Calu3 (cell line): ENCODE data around the gene GSTK1. TPM values are rescaled to one million over a fixed set of nuclear protein-coding genes. Genes with fewer than 3 reads are reported as not detected.

ENCODE experiments used
- BruUV-seq: library from RNA; stranded (reverse); fragments of 400-500 nt; replicated peaks from 2 replicates; lab custom pipeline; 2021; lab: Mats Ljungman, UMichigan
- CTCF ChIA-PET: fragments of 300-600 bp; sonication (Branson Sonifier 250); formaldehyde crosslinking; loops from one replicate; lab custom pipeline; 2022; ENCODE audit warnings: antibody characterized with exemption; lab: Charles Lee
- DNase-seq: peaks from one replicate; pipeline ENCODE4 v3.0.0; 2022
- H3K27ac Mint-ChIP-seq: one replicate; pipeline ENCODE4 v1.8.0; 2022; ENCODE audit warnings: mixed read lengths; ENCODE audit not compliant: unreplicated experiment
- H3K27me3 Mint-ChIP-seq: one replicate; pipeline ENCODE4 v1.8.0; 2022; ENCODE audit warnings: mixed read lengths; ENCODE audit not compliant: unreplicated experiment
- H3K36me3 Mint-ChIP-seq: one replicate; pipeline ENCODE4 v1.8.0; 2022; ENCODE audit warnings: mild to moderate bottlenecking, moderate library complexity, mixed read lengths; ENCODE audit not compliant: insufficient read depth, unreplicated experiment
- H3K4me1 Mint-ChIP-seq: one replicate; pipeline ENCODE4 v1.8.0; 2022; ENCODE audit warnings: mild to moderate bottlenecking, low read depth, mixed read lengths; ENCODE audit not compliant: unreplicated experiment
- H3K4me3 Mint-ChIP-seq: one replicate; pipeline ENCODE4 v1.8.0; 2022; ENCODE audit warnings: mild to moderate bottlenecking, low read depth, moderate library complexity, mixed read lengths; ENCODE audit not compliant: unreplicated experiment
- H3K9me3 Mint-ChIP-seq: one replicate; pipeline ENCODE4 v1.8.0; 2022; ENCODE audit warnings: low read depth, mixed read lengths; ENCODE audit not compliant: unreplicated experiment
- intact Hi-C: fragments of 100-400 bp; cut with micrococcal nuclease; formaldehyde crosslinking; loops from one replicate; pipeline ENCODE4 v1.10.0; 2022; ENCODE audit not compliant: unreplicated experiment
- total RNA-seq: library from RNA; stranded (reverse); gene quantifications from 2 replicates; pipeline ENCODE4 v1.2.3, GENCODE V29; 2022
- TF ChIP-seq, protein P1 (sequence below): fragments of 200-600 bp; IDR thresholded peaks from one replicate; pipeline ENCODE4 v1.8.0; 2022; ENCODE audit warnings: antibody characterized with exemption; ENCODE audit not compliant: unreplicated experiment

Gene GSTK1
- total RNA-seq, 1 experiment from 2014 or later: 109 TPM

DNA sequence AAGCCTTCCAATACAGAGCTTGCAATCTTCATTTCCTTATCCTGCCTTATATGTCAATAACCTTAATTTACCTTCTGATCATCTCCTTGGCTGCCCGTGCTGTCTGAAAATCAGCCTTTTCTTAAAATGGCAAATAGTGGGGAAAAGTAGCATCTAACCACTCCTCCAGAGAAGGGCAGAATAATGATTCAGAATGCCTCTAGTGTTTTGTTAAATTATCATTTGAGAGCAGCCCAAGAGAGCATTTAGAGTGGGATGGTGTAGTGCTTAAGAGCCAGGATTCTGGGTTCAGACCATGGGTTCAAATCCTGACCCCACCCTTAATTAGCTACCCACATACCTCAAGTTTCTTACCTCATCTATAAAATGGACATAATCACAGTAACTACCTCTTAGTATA is 16.9 kb downstream of the GSTK1 start:
- CTCF ChIA-PET: interaction anchor here (1.1 to 1.8 kb wide), 2 partner anchors 8 to 40 kb away, joined by 3 to 10 read pairs; partner anchors contain the start of gene CASP2
- peaks cover 42% of the 10 kb centered on the region for H3K4me1 Mint-ChIP-seq
- peak overlapping the region; percentile 37 for H3K4me3 Mint-ChIP-seq
- peak overlapping the region; percentile 90 for H3K27ac Mint-ChIP-seq
- no peaks in the 10 kb centered on the region for H3K9me3 Mint-ChIP-seq
- intact Hi-C loops: no loop called here
- no TSS peak for BruUV-seq
- TF ChIP-seq, protein P1, sequence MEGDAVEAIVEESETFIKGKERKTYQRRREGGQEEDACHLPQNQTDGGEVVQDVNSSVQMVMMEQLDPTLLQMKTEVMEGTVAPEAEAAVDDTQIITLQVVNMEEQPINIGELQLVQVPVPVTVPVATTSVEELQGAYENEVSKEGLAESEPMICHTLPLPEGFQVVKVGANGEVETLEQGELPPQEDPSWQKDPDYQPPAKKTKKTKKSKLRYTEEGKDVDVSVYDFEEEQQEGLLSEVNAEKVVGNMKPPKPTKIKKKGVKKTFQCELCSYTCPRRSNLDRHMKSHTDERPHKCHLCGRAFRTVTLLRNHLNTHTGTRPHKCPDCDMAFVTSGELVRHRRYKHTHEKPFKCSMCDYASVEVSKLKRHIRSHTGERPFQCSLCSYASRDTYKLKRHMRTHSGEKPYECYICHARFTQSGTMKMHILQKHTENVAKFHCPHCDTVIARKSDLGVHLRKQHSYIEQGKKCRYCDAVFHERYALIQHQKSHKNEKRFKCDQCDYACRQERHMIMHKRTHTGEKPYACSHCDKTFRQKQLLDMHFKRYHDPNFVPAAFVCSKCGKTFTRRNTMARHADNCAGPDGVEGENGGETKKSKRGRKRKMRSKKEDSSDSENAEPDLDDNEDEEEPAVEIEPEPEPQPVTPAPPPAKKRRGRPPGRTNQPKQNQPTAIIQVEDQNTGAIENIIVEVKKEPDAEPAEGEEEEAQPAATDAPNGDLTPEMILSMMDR: no peak
- peaks cover 16% of the 10 kb centered on the region for H3K36me3 Mint-ChIP-seq
- no peak for DNase-seq
- H3K27me3 Mint-ChIP-seq: no peaks in the 10 kb centered on the region

DNA sequence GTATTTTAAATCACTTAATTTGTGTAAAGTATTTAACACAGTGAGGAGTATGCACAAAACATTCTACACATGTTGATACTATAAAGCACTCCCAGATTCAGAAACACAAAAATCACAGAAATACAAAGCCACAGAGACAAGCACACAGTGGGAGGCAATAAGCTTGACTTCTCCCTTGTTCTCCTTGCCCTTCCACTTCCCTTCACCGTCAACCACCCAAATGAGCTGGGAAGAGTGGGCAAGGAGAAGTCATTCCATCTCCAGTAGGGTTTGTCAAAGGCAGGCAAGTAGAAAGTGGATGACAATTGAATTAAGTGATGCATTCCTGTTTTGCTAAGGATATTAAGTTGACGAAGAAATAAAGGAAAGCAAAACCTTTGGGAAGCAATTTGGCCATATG is 17.3 kb downstream of the GSTK1 start:
- Mint-ChIP-seq H3K27me3 (no peaks in the 10 kb centered on the region), H3K36me3 (peaks cover 20% of the 10 kb centered on the region), H3K4me3 (no peak overlapping the region), H3K9me3 (peaks cover 3% of the 10 kb centered on the region), H3K27ac (peak overlapping the region; percentile 90), H3K4me1 (peaks cover 46% of the 10 kb centered on the region)
- TF ChIP-seq, protein P1: no peak
- CTCF ChIA-PET: interaction anchor here (1.8 kb wide), 1 partner anchor 40 kb away, joined by 10 read pairs; no protein-coding TSS in a partner anchor
- no peak for DNase-seq
- no TSS peak for BruUV-seq
- intact Hi-C loops: no loop called here

DNA sequence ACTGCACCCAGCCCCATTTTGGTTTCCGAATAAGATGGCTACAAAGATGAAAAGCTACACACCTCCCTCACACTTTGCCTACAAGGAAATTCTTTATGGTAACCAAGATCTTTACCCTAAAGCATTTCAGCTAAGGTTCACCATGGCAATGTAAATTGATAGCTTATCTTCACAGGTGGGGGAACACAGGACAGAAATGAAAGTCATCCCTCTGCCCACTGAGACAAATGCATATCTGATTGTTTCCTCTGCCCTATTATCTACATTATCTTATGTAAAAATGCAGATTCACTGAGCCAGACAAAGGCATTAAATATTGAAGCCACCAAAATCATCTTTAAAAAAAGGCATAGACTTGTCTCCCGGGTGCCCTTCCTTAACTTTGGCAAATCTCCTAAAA is 18.3 kb downstream of the GSTK1 start:
- CTCF ChIA-PET: no interaction called here

DNA sequence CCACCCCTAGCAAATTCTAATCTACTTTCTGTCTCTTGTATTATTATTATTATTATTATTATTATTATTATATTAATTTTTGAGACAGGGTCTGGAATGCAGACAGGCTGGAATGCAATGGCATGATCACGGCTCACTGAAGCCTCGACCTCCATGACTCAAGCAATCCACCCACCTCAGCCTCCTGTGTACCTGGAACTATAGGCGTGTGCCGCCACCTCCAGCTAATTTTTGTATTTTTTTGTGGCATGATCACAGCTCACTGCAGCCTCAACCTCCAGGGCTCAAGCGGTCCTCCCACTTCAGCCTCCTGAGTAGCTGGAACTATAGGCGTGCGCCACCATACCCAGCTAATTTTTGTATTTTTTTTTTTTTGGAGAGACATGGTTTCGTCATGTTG is 18.9 kb downstream of the GSTK1 start:
- H3K9me3 Mint-ChIP-seq: peaks cover 3% of the 10 kb centered on the region
- intact Hi-C loops: no loop called here
- peaks cover 51% of the 10 kb centered on the region for H3K4me1 Mint-ChIP-seq
- H3K4me3 Mint-ChIP-seq: no peak overlapping the region
- no peak for DNase-seq
- no TSS peak for BruUV-seq
- no peaks in the 10 kb centered on the region for H3K27me3 Mint-ChIP-seq
- H3K36me3 Mint-ChIP-seq: peaks cover 31% of the 10 kb centered on the region
- CTCF ChIA-PET: no interaction called here
- TF ChIP-seq, protein P1: no peak
- H3K27ac Mint-ChIP-seq: no peak overlapping the region

More for the DNA sequence above, 18.3 kb downstream of the GSTK1 start:
- peaks cover 3% of the 10 kb centered on the region for H3K9me3 Mint-ChIP-seq
- no peak overlapping the region for H3K4me3 Mint-ChIP-seq
- H3K27ac Mint-ChIP-seq: no peak overlapping the region
- H3K27me3 Mint-ChIP-seq: no peaks in the 10 kb centered on the region
- peaks cover 51% of the 10 kb centered on the region for H3K4me1 Mint-ChIP-seq
- DNase-seq: no peak
- H3K36me3 Mint-ChIP-seq: peaks cover 26% of the 10 kb centered on the region
- intact Hi-C loops: no loop called here
- no TSS peak for BruUV-seq
- TF ChIP-seq, protein P1: no peak
